Mucosa of descending colon (tissue), 3 donors: ENCODE results near the gene FARP1. TPM values are rescaled to one million over a fixed set of nuclear protein-coding genes. Genes with fewer than 3 reads are reported as not detected.
"Not testable (repeated sequence)": the region's sequence is repeated elsewhere in the genome, so short reads cannot be mapped to it uniquely, and the experiment has no call there.

Experiments used
- ATAC-seq: fragments of 200-7000 bp; cut with Tn5 transposase; one replicate; pipeline ENCODE4 v1.9.1; 2020; ENCODE audit warnings: mild to moderate bottlenecking, moderate library complexity
- DNase-seq, 3 donors: peaks; one replicate each; pipeline ENCODE4 v3.0.0-alpha.2; 2020
- H3K36me3 ChIP-seq: fragments of 200-600 bp; one replicate; pipeline ENCODE4 v1.8.0; 2021; ENCODE audit warnings: low read depth, mild to moderate bottlenecking
- H3K4me1 ChIP-seq: fragments of 200-600 bp; one replicate; pipeline ENCODE4 v1.8.0; 2021; ENCODE audit warnings: low read depth, mild to moderate bottlenecking
- H3K4me3 ChIP-seq: fragments of 200-600 bp; one replicate; pipeline ENCODE4 v1.8.0; 2021; ENCODE audit warnings: mild to moderate bottlenecking
- H3K9me3 ChIP-seq: fragments of 200-600 bp; one replicate; pipeline ENCODE4 v1.8.0; 2021; ENCODE audit warnings: mild to moderate bottlenecking
- CTCF ChIP-seq: fragments of 200-600 bp; IDR thresholded peaks from one replicate; pipeline ENCODE4 v1.8.0; 2022; ENCODE audit warnings: antibody characterized with exemption, mild to moderate bottlenecking
- intact Hi-C, 2 donors: fragments of 100-400 bp; cut with DNase I in 1 of 2; cut with micrococcal nuclease in 1 of 2; formaldehyde crosslinking; loops; one replicate each; pipeline versions ENCODE4 v1.11.0 to v1.11.1; 2022; cut with DNase I, micrococcal nuclease
- total RNA-seq, 3 donors: library from RNA; stranded (reverse); fragmentation: NEBNext Ultra II Directional in 2 of 3; extraction: Animal tissue kit (Norgen Biotek cat#: 25700) in 2 of 3; gene quantifications; one replicate each; pipeline versions ENCODE4 v1.2.1 to v1.2.4, GENCODE V29; 2021 to 2023
- donor health status: DM: no; HTN: no; CAD: no; lungs with moderate emphysema.
- donor health status: DM: no; HTN: no; CAD: no.
- donor health status: DM: no; HTN: yes; CAD: no.

Gene FARP1
- total RNA-seq, 3 donors from 2014 or later: 44.4 to 111 (median 53.6) TPM

DNA sequence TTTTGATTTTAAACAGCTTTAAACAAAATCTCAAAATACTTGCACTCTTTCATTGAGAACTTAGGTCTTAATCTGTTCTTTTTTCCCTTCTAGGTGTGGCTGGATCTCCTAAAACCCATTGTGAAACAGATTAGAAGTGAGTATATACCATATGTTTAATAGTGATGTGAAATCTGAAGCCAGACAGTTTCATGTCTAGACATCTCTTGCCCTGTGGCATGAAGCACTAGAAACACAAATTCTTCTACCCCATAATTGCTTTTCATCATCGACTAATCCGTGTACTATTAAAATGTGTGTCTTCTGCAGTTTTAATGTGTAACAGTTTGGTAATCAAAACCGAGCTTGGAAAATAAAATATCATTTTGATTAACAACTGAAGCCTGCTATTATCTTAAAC is 222.4 kb downstream of the FARP1 start:
- no peak for TF ChIP-seq CTCF
- intact Hi-C loops: no loop called here
- no peak for ATAC-seq
- H3K4me3 ChIP-seq: no peak overlapping the region
- no peaks in the 10 kb centered on the region for H3K4me1 ChIP-seq
- no peak for DNase-seq
- no peaks in the 10 kb centered on the region for H3K9me3 ChIP-seq
- H3K36me3 ChIP-seq: no peaks in the 10 kb centered on the region

DNA sequence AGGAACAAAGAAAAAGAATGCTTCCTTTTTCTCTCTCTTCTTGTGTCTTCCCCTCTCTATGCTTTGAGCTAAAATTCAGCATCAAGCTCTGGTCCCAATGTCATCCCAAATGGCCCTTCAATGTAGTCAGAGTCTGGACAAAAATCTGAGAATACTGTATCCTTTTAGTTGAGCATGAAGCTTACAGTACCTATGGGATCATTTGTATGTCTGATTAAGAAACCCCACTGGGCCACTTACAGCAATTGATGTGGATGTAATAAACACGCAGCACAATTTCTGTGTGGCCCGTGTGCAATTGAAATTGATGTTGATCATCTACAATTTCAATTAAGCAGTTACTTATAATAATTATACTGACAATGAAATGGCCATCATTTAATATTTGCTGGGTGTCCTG is 223.1 kb downstream of the FARP1 start:
- no peak for DNase-seq
- no peaks in the 10 kb centered on the region for H3K9me3 ChIP-seq
- intact Hi-C loops: no loop called here
- no peak for ATAC-seq
- H3K4me1 ChIP-seq: no peaks in the 10 kb centered on the region
- no peak for TF ChIP-seq CTCF
- H3K36me3 ChIP-seq: no peaks in the 10 kb centered on the region
- H3K4me3 ChIP-seq: no peak overlapping the region

DNA sequence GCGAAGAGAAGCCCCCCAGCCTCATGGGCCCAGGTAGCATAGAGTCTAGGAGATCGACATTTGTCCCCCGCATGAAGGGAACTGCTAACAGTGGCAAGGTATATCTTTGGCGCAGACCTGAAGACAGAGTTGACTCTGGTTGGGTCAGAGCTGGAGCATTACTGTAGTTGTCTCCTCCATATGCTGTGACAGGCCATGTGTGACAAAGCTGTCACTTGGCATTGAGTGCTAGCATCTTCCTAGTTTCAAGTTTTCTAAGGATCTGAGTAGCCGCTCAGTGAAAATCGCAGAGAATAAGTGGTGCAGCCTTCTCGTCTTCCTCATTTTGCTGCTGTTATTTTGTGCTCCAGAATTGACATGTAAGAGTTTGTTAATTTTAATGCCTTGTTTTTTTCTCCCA is 223.5 kb downstream of the FARP1 start:
- intact Hi-C loops: no loop called here

GRCh38 chr13:98366959-98367358 is 224.1 kb downstream of the FARP1 start:
- Histone ChIP-seq H3K4me1 (no peaks in the 10 kb centered on the region), H3K36me3 (no peaks in the 10 kb centered on the region), H3K4me3 (no peak overlapping the region), H3K9me3 (no peaks in the 10 kb centered on the region)
- no peak for ATAC-seq
- TF ChIP-seq CTCF: no peak
- intact Hi-C loops: no loop called here
- no peak for DNase-seq

More for the DNA sequence above, 223.5 kb downstream of the FARP1 start:
- H3K4me3 ChIP-seq: no peak overlapping the region
- H3K4me1 ChIP-seq: no peaks in the 10 kb centered on the region
- TF ChIP-seq CTCF: no peak
- H3K9me3 ChIP-seq: no peaks in the 10 kb centered on the region
- H3K36me3 ChIP-seq: no peaks in the 10 kb centered on the region
- DNase-seq (no peak), ATAC-seq (no peak)

DNA sequence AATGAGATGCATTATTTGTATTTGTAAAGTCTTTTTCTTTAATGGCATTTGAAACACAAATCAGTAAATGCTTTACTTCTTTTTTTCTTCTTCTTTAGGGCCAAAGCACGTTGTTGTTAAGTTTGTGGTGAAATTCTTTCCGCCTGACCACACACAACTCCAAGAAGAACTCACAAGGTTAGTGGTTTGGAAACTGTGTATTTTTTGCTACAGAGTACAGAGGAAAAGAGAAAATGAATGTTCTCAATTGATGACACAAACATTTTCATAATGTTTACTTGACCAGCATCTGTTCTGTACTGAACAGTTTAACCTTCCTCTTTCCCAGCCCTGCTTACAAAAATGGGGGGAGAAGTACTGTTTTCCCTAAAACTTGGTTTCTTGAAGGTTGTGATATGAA is 225.1 kb downstream of the FARP1 start:
- no peaks in the 10 kb centered on the region for H3K9me3 ChIP-seq
- no peak for DNase-seq
- H3K4me1 ChIP-seq: no peaks in the 10 kb centered on the region
- H3K36me3 ChIP-seq: no peaks in the 10 kb centered on the region
- no peak for TF ChIP-seq CTCF
- intact Hi-C loops: no loop called here
- peak; percentile 33 for ATAC-seq
- H3K4me3 ChIP-seq: no peak overlapping the region

DNA sequence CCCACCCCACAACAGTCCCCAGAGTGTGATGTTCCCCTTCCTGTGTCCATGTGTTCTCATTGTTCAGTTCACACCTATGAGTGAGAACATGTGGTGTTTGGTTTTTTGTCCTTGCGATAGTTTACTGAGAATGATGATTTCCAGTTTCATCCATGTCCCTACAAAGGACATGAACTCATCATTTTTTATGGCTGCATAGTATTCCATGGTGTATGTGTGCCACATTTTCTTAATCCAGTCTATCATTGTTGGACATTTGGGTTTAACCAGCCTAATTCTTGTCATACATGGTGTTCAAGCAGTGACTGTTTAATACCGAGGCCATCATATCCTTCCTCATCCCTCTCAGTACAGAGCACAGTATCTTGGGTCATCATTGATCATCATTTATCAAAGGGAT is 226.6 kb downstream of the FARP1 start:
- H3K4me3 ChIP-seq, H3K9me3 ChIP-seq, ATAC-seq, intact Hi-C loops, DNase-seq, H3K36me3 ChIP-seq, H3K4me1 ChIP-seq: not testable (repeated sequence)
